Skeletal muscle cell (primary cell): ENCODE data around the gene CFC1.
"Not testable (repeated sequence)": the region's sequence is repeated elsewhere in the genome, so short reads cannot be mapped to it uniquely, and the experiment has no call there.

Experiments used
- DNase-seq: peaks from one replicate; pipeline ENCODE4 v3.0.0-alpha.2; 2010; ENCODE audit warnings: low read depth
- H3K4me3 ChIP-seq: 2 replicates; pipeline ENCODE4 v1.5.1; 2011; ENCODE audit warnings: low read depth, mild to moderate bottlenecking, control low read depth, low read length, moderate library complexity

Gene CFC1

GRCh38 chr2:130588688-130589458 is 10.5 kb downstream of the CFC1 start:
- H3K4me3 ChIP-seq, DNase-seq: not testable (repeated sequence)

- H3K4me3 ChIP-seq, DNase-seq: not testable (repeated sequence)
Observed at GRCh38 chr2:130584726-130585125, 14.6 kb downstream of the CFC1 start.

GRCh38 chr2:130583582-130583981 is 15.8 kb downstream of the CFC1 start:
- H3K4me3 ChIP-seq, DNase-seq: not testable (repeated sequence)

- not testable (repeated sequence) for H3K4me3 ChIP-seq, DNase-seq
Observed at GRCh38 chr2:130582970-130583369, 16.4 kb downstream of the CFC1 start.

- not testable (repeated sequence) for DNase-seq, H3K4me3 ChIP-seq
Observed at GRCh38 chr2:130581491-130581890, 17.9 kb downstream of the CFC1 start.

- not testable (repeated sequence) for H3K4me3 ChIP-seq, DNase-seq
Observed at GRCh38 chr2:130579121-130579520, 20.3 kb downstream of the CFC1 start.

GRCh38 chr2:130577559-130577958 is 21.8 kb downstream of the CFC1 start:
- not testable (repeated sequence) for DNase-seq, H3K4me3 ChIP-seq

- DNase-seq = not testable (repeated sequence)
Observed at GRCh38 chr2:130576209-130576784, 23.1 kb downstream of the CFC1 start.

GRCh38 chr2:130574230-130574629 is 25.1 kb downstream of the CFC1 start:
- H3K4me3 ChIP-seq, DNase-seq: not testable (repeated sequence)

More at GRCh38 chr2:130576209-130576784, 23.1 kb downstream of the CFC1 start:
- not testable (repeated sequence) for H3K4me3 ChIP-seq

GRCh38 chr2:130571929-130572328 is 27.4 kb downstream of the CFC1 start:
- not testable (repeated sequence) for DNase-seq, H3K4me3 ChIP-seq

- not testable (repeated sequence) for H3K4me3 ChIP-seq
Observed at GRCh38 chr2:130566165-130566564, 33.2 kb downstream of the CFC1 start.

GRCh38 chr2:130556441-130556840 is 42.9 kb downstream of the CFC1 start:
- H3K4me3 ChIP-seq, DNase-seq: not testable (repeated sequence)

More at GRCh38 chr2:130566165-130566564, 33.2 kb downstream of the CFC1 start:
- DNase-seq = not testable (repeated sequence)

- DNase-seq, H3K4me3 ChIP-seq: not testable (repeated sequence)
Observed at GRCh38 chr2:130554178-130554577, 45.2 kb downstream of the CFC1 start.

- not testable (repeated sequence) for DNase-seq, H3K4me3 ChIP-seq
Observed at GRCh38 chr2:130549475-130549874, 49.9 kb downstream of the CFC1 start.

GRCh38 chr2:130548418-130548817 is 51.0 kb downstream of the CFC1 start:
- not testable (repeated sequence) for DNase-seq

GRCh38 chr2:130544978-130545377 is 54.4 kb downstream of the CFC1 start:
- not testable (repeated sequence) for DNase-seq, H3K4me3 ChIP-seq

More at GRCh38 chr2:130548418-130548817, 51.0 kb downstream of the CFC1 start:
- H3K4me3 ChIP-seq = not testable (repeated sequence)

GRCh38 chr2:130543785-130544528 is 55.4 kb downstream of the CFC1 start:
- DNase-seq, H3K4me3 ChIP-seq: not testable (repeated sequence)

GRCh38 chr2:130542789-130543188 is 56.6 kb downstream of the CFC1 start:
- not testable (repeated sequence) for H3K4me3 ChIP-seq, DNase-seq
